HFFc6 (cell line): ENCODE results near the gene SERTM2. TPM values are rescaled to one million over a fixed set of nuclear protein-coding genes. Genes with fewer than 3 reads are reported as not detected.

Experiments used
- DNase-seq: peaks from one replicate; pipeline ENCODE4 v3.0.0-alpha.2; 2018
- H3K27ac Mint-ChIP-seq: 2 replicates; pipeline ENCODE4 v1.8.0; 2020; ENCODE audit warnings: mild to moderate bottlenecking, mixed read lengths
- H3K27me3 Mint-ChIP-seq: 2 replicates; pipeline ENCODE4 v1.8.0; 2021; ENCODE audit warnings: mild to moderate bottlenecking, moderate library complexity, mixed read lengths; ENCODE audit not compliant: insufficient read depth
- H3K36me3 Mint-ChIP-seq: 2 replicates; pipeline ENCODE4 v1.8.0; 2021; ENCODE audit warnings: low read depth, mixed read lengths
- H3K4me1 Mint-ChIP-seq: 2 replicates; pipeline ENCODE4 v1.8.0; 2020; ENCODE audit warnings: low read depth, mixed read lengths
- H3K4me3 Mint-ChIP-seq: 2 replicates; pipeline ENCODE4 v1.8.0; 2020; ENCODE audit warnings: mild to moderate bottlenecking, moderate library complexity, mixed read lengths
- H3K9me3 Mint-ChIP-seq: 2 replicates; pipeline ENCODE4 v1.8.0; 2020; ENCODE audit warnings: mild to moderate bottlenecking, mixed read lengths
- CTCF ChIP-seq: fragments of 200-600 bp; sonication (generic); IDR thresholded peaks from 2 replicates; pipeline ENCODE4 v1.5.0; 2021; ENCODE audit warnings: antibody characterized with exemption, mild to moderate bottlenecking
- total RNA-seq, 6 experiments: library from RNA; stranded (reverse); fragmentation: NEBNext Ultra II Directional; extraction: Animal tissue kit (Norgen Biotek cat#: 25700); gene quantifications; 2 replicates in 1 of 6; 3 replicates in 5 of 6; pipeline ENCODE4 v1.2.3, GENCODE V29; 2021

The SERTM2 gene
- total RNA-seq, 6 experiments from 2014 or later, result not detected

GRCh38 chrX:111503485-111503993 is 7.9 kb upstream of the SERTM2 start:
- Mint-ChIP-seq H3K4me3 (no peak overlapping the region), H3K27ac (no peak overlapping the region)
- no peak for TF ChIP-seq CTCF

DNA sequence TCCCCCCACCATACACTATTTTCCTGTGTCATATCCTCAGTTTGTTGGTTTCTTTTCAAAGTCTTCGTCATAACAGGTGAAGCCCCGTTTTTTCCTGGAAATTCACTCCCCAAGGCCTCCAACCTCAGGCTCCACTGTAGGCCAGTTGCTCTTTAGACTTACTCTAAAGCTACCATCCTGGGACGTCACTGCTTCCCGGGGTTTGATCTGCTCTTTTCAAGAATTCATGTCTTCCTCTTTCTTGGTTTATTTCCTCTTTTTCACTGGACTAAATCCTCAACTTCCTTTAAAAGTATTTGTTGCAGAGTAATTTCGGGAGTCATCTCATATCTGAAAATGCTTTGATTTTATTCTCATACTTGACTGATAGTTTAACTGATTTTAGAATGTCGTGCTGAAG is 6.5 kb upstream of the SERTM2 start:
- Mint-ChIP-seq H3K4me1 (no peaks in the 10 kb centered on the region), H3K27me3 (no peaks in the 10 kb centered on the region; the same call in 1 of the 2 replicates)

More at GRCh38 chrX:111503485-111503993, 7.9 kb upstream of the SERTM2 start:
- H3K27me3 Mint-ChIP-seq, result no peaks in the 10 kb centered on the region; the same call in 1 of the 2 replicates
- H3K36me3 Mint-ChIP-seq, result no peaks in the 10 kb centered on the region
- 0 out of 2 replicates have a peak, but pooled peaks cover 4% of the 10 kb centered on the region for H3K9me3 Mint-ChIP-seq
- DNase-seq, result no peak
- no peaks in the 10 kb centered on the region for H3K4me1 Mint-ChIP-seq

DNA sequence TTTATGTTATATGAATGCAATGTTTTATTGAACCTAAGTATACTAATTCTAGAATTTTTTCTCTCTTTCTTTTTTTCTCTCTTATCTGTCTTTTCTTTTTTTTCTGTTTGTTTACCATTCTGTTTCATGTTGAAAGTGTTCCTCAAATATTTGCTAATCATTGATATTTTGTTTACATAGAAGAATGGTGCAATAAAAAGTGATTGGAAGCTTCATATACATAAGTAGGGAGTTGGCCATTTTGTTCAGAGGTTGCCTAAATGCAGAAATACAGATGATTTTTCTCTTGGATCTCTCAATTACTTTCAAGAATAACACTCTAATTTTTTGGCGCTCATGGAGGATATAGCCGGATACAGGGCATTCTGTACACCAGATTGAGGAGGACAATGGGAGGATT is 5.7 kb upstream of the SERTM2 start:
- Mint-ChIP-seq H3K27me3 (no peaks in the 10 kb centered on the region; the same call in 1 of the 2 replicates), H3K36me3 (no peaks in the 10 kb centered on the region), H3K4me3 (no peak overlapping the region), H3K9me3 (0 out of 2 replicates have a peak, but pooled peaks cover 4% of the 10 kb centered on the region), H3K27ac (no peak overlapping the region), H3K4me1 (no peaks in the 10 kb centered on the region)
- DNase-seq, result no peak
- TF ChIP-seq CTCF, result no peak

More for the DNA sequence above, 6.5 kb upstream of the SERTM2 start:
- no peaks in the 10 kb centered on the region for H3K36me3 Mint-ChIP-seq
- no peak overlapping the region for H3K4me3 Mint-ChIP-seq
- H3K9me3 Mint-ChIP-seq, result 0 out of 2 replicates have a peak, but pooled peaks cover 4% of the 10 kb centered on the region
- H3K27ac Mint-ChIP-seq, result no peak overlapping the region
- TF ChIP-seq CTCF, result no peak
- DNase-seq, result no peak

- Mint-ChIP-seq H3K27me3 (no peaks in the 10 kb centered on the region; the same call in 1 of the 2 replicates), H3K4me3 (no peak overlapping the region), H3K4me1 (no peaks in the 10 kb centered on the region), H3K36me3 (no peaks in the 10 kb centered on the region), H3K27ac (no peak overlapping the region), H3K9me3 (no peaks in the 10 kb centered on the region)
- TF ChIP-seq CTCF, result no peak
- no peak for DNase-seq
Observed at GRCh38 chrX:111506826-111507225, 4.6 kb upstream of the SERTM2 start.

DNA sequence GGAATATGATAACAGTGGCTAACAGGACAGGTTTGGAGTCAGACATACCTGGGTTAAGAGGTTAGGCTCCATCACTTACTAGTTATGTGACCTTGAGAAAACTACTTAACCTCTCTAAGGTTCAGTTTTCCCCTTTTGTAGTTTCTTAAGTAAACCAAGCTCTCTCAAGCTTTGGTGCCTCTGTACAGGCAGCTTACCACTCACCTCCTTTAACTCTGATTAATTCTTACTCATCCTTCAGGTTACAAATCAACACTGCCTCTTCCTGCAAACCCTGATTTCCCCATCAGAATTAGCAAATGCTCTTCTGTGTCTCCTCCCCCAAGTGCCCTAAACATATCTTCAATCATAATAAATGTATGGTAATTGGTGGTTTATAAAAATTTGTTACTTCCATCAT is 3.5 kb upstream of the SERTM2 start:
- no peaks in the 10 kb centered on the region for H3K4me1 Mint-ChIP-seq

More for the DNA sequence above, 3.5 kb upstream of the SERTM2 start:
- Mint-ChIP-seq H3K36me3 (no peaks in the 10 kb centered on the region), H3K27ac (no peak overlapping the region), H3K4me3 (no peak overlapping the region), H3K27me3 (no peaks in the 10 kb centered on the region; the same call in 1 of the 2 replicates), H3K9me3 (peaks cover 1% of the 10 kb centered on the region; the same call in 1 of the 2 replicates)
- no peak for DNase-seq
- no peak for TF ChIP-seq CTCF
